ENCODE data around the gene TTC33.

TTC33 gene

GRCh38 chr5:40560474-40561110, 195.2 kb downstream of the TTC33 start:
- DNase-seq: no peak

GRCh38 chr5:40559306-40559705, 196.5 kb downstream of the TTC33 start:
- DNase-seq: no peak

GRCh38 chr5:40557501-40557900, 198.3 kb downstream of the TTC33 start:
- no peak for DNase-seq

GRCh38 chr5:40556811-40557210, 198.9 kb downstream of the TTC33 start:
- no peak for DNase-seq

DNA sequence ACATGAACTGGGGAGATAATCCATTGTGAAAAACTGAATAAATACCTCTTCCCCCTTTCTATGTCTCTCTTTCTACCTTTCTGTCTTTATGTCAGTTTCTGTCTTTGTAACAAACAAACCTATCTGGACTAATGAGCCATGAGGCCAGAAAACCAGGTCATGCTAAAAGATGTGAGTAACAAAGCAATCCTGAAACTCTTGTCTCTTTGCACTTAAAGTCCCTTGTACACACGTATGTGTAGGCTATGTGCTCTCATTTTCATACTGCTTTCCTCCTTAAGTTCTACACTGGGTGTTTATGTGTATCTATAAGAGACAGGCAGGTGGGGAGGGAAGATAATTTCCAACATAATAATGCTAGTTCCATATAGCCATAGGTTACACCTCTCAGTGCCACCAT, 199.9 kb downstream of the TTC33 start:
- DNase-seq: no peak

GRCh38 chr5:40554813-40555212, 200.9 kb downstream of the TTC33 start:
- DNase-seq: no peak

DNA sequence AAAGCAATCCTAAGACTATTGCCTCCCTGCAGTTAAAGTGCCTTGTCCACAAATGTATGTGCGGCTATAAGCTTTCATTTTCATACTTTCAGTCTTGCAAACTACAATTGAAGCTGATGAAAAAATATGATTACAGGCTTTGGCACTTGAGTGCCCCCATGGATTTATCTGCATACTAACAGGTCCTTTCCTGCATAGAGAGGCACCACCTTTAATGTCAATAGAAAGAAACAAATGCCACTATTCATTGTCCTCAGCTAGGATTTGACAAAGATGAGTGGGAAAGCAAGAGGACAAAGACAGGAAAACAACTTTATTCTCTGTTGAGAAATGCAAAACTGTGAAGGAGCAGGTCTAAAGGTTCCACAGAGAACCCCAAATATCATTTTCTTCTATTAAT, 201.7 kb downstream of the TTC33 start:
- DNase-seq: no peak

- DNase-seq: no peak
These were observed 202.8 kb downstream of the TTC33 start for GRCh38 chr5:40552981-40553380.

DNA sequence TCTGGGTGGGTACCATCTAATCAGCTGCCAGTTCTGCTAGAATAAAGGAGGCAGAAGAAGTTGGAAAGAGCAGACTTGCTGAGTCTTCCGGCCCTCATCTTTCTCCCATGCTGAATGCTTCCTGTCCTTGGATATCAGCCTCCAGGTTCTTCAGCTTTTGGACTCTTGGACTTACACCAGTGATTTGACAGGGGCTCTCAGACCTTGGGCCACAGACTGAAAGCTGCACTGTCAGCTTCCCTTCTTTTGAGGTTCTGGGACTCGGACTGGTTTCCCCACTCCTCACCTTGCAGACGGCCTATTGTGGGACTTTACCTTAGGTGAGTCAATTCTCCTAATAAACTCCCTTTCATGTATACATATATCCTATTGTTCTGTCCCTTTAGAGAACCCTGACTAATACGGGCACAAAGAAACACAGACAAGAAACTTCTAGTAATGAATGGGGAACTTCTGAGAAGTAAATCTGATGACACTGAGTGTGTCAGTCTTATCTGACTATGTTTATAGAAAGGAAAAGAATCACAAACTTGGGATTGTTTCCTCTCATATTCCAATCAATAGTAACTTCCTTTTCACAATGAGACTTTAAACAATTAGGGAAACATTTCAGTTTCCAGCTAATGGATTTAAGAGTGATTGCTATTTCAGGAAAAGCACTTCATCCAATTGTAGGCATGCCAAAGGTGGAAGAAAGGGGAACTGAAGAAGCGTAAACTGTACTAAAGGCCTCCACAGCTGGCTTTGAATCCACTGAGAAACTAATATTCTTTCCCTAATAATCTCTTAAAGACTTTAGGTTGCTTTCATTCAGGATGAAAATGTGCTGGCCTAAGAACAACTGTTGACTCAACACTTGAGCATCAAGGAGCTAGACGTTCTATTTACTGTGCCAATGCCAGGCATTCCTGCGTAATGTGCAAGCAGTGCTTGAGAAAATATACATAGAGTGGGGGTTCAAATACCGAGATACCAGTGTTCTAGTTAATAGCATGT, 204.0 kb downstream of the TTC33 start:
- no peak for DNase-seq

GRCh38 chr5:40550481-40550880, 205.3 kb downstream of the TTC33 start:
- DNase-seq: no peak

DNA sequence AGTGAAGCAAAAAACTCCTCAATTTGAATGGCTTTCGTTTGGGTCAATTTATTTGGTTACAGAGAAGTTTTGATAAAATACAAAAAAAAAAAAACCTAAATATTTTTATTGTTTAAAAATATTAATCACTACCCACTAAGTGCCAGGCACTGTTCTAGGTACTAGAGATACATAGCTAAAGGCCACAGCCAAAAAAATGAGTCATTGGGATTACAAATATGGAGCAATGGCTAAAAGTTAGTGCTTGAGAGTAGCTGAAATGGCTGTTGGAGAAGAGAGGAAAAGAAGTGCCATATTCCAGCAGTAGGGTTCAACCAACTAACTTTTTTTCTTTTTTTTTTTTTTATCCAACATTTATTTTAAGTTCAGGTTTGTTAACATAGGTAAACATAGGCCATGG, 206.1 kb downstream of the TTC33 start:
- no peak for DNase-seq

DNA sequence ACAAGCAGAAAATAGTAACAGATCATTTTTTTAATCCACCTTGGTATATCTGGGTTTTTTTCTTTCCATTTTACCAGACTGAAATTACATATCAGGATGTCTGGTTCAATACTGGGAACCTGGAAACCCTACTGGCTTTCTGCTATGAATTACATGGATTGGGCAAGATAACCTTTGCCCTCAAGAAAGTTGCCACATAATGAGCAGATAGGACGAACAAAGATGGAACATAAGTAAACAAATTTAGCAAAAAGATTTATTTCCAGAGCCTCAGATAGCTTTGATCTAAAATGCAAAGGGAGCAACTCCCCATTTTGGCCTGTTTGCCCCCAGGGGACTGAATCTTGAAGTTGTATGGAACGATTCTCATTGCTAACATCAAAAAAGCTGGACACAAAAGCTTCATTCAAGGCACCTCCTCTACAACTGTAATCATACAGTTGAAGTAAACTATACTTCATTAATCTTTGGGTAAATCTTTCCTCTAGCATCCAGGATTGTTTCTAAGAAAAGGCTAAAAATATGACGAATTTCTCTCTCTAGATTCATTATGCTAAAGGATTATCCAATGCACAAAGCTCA, 207.7 kb downstream of the TTC33 start:
- no peak for DNase-seq

DNA sequence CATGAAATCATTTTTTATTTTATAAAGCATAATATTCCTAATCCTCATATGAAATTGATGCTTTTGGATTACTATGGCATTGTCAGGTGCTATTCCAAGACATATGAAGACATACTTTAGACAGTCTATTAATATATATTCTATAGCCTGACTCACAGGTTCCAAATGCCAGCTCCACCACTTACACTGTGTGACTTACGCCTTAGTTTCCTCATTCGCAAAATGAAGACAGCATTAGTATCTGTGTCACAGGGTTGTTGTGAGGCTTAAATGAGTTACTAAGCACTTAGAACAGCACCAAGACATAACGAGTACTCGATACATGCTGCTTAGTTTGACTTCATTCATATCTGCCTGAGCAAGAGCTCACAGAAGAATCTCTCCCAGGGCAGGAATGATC, 208.2 kb downstream of the TTC33 start:
- DNase-seq: no peak

GRCh38 chr5:40540301-40540700, 215.5 kb downstream of the TTC33 start:
- no peak for DNase-seq

DNA sequence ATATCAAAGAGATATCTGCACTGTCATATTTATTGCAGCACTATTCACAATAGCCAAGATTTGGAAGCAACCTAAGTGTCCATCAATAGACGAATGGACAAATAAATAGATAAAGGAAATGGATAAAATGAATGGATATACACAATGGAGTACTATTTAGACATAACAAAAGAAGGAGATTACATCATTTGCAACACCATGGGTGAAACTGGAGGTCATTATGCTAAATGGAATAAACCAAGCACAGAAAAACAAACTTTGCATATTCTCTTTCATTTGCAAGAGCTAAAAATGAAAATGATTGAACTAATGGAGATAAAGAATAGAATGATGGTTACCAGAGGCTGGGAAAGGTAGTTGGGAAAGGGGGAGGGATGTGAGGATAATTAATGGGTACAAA, 231.1 kb downstream of the TTC33 start:
- DNase-seq: no peak

GRCh38 chr5:40521925-40522324, 233.8 kb downstream of the TTC33 start:
- DNase-seq: no peak

- DNase-seq: no peak
These were observed 234.5 kb downstream of the TTC33 start for GRCh38 chr5:40521108-40521785.

- DNase-seq: no peak
These were observed 237.3 kb downstream of the TTC33 start for GRCh38 chr5:40518485-40518917.

DNA sequence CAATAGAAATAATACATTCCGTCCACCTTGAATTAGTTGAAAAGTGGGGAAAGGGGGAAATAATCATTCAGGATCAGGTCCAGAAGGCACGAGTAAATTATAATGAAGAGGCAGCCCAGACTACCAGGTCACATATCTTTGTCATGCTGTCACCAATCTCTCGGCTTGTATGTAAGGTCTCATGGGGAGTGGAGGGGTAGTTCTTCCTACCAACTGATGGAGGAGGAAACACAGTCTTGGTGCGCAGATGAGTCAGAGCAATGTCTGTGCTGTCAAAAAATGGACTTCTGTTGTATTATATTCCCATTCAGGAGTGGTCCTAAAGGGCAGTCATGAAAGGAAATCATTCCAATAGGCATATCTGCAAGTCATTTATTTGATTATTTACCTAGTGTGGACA, 240.3 kb downstream of the TTC33 start:
- DNase-seq: no peak

DNA sequence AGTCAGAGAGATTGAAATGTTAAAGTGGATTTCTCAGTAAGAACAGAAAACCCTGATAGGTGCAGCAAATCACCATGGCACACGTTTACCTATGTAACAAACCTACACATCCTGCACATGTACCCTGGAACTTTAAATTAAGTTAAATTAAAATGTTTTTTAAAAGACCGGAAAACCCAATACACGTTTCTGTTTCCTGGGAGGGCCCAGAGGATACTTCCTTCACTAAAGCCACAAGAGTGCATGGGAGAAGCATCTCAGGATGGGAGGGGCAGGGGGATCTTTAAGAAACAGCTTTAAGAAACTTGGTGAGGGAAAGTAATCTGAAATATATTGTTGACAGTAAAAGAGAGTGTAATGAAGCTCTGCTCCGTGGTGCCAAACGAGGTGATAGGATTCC, 240.8 kb downstream of the TTC33 start:
- DNase-seq: no peak

DNA sequence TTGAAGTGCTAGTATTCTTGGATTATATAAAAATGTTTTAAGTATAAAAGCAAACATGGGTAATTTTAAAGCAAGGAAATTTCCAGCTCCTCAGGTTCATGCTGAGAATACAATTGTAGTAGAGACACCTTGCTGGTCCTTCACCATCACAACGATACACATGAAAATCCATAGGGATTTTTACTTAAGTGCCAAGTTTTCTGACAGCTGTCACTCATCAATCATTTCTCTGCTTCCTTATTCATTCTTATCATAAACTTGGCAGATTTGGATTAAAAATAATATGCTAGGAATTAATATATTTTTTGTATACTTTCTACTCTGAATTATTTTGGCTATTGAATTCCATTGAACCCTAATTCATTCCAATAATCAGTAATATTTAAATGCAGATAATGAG, 244.0 kb downstream of the TTC33 start:
- DNase-seq: no peak

DNA sequence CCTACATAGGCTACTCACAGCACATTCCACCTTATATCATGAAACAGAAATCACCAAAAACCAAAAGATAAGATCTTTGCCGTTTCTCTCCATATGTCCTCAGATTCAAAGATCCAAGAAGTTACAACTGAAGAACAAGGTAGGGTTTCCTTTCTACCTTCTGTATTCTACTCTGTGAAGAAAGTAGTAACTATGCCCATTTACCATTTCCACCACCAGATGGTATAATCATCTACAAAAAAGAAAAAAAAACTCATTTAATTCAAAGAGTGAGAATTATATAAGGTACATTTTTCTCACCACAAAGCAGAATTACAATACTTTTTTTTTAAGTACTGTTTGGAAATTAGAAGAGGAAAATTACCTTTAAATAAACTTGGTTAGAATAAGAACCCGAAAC, 248.7 kb downstream of the TTC33 start:
- DNase-seq: no peak

DNA sequence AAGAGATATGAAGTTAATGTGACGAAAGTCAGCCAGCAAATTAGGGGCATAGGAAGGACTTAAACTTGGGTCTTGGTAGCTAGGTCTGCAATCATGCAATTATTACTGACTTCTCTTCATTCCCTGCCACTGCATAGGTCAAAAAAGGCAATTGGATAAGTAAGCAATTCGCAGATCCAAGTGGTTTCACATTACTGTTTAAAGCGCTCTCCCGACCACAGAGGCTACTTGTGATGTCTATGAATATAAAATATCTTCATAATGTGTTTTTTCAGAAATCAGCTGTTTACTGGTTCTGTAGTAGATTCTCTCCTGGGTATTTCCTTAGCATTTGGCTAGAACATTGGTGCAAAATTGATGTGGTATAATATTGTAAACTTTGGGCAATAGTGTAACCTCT, 250.7 kb downstream of the TTC33 start:
- no peak for DNase-seq
